Measurements from ENCODE around the gene CEP128.

Gene CEP128

DNA sequence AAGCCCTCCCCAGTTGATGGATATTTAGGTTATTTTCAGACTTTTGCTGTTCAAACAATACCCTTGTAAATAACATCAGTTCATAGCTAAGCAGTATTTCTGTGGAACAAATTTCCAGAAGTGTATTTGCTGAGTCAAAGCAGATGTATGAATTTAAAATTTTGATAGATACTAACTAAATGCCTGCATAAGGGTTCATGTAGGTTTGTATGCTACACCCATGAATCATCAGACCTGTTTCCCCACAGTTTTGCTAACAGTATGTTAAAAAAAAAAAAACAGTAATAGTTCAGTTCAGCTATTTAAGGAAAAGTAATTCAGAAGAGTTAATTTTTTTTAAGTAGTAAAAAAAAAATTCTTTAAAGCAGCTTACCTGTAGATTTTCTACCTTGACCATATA, 494.1 kb downstream of the CEP128 start:
- Histone ChIP-seq H3F3A (ENCODE audit: control insufficient read depth, insufficient read depth) (no peaks in the 10 kb centered on the region), H3K27ac (ENCODE audit: low read depth, low read length) (no peak overlapping the region), H3K27me3 (ENCODE audit: control insufficient read depth, low read length) (no peaks in the 10 kb centered on the region), H3K4me2 (ENCODE audit: low read length) (no peak overlapping the region), H3K4me1 (ENCODE audit: control insufficient read depth, low read length) (no peaks in the 10 kb centered on the region), H3K9me2 (replicated peaks; ENCODE audit: control insufficient read depth, low read length) (no peaks in the 10 kb centered on the region), H4K20me1 (ENCODE audit: control insufficient read depth, insufficient read depth, low read depth, low read length) (no peaks in the 10 kb centered on the region), H3K79me2 (ENCODE audit: control insufficient read depth, low read length) (no peaks in the 10 kb centered on the region), H3K36me3 (ENCODE audit: control insufficient read depth, low read length) (no peaks in the 10 kb centered on the region), H3K4me3 (ENCODE audit: low read length) (no peak overlapping the region), H3K9me3 (ENCODE audit: control insufficient read depth, insufficient read depth, low read length) (peaks cover 12% of the 10 kb centered on the region)
- no peak for TF ChIP-seq EZH2phosphoT487 (IDR thresholded peaks at IDR 0.05; ENCODE audit: borderline replicate concordance, low read length)
